ENCODE results near the gene PFKP.
"Not testable (repeated sequence)": the region's sequence is repeated elsewhere in the genome, so short reads cannot be mapped to it uniquely, and the experiment has no call there.

Gene PFKP

GRCh38 chr10:3100093-3100792, 32.9 kb downstream of the PFKP start:
- no peak for DNase-seq

GRCh38 chr10:3100856-3101640, 33.7 kb downstream of the PFKP start:
- no peak for DNase-seq

GRCh38 chr10:3102720-3103427, 35.5 kb downstream of the PFKP start:
- DNase-seq = no peak

- DNase-seq = no peak
Measured at GRCh38 chr10:3103646-3104045, 36.3 kb downstream of the PFKP start.

GRCh38 chr10:3104251-3104918, 37.0 kb downstream of the PFKP start:
- no peak for DNase-seq

GRCh38 chr10:3105166-3105565, 37.8 kb downstream of the PFKP start:
- DNase-seq = no peak

- DNase-seq = no peak
Measured at GRCh38 chr10:3105905-3106304, 38.6 kb downstream of the PFKP start.

- DNase-seq = not testable (repeated sequence)
Measured at GRCh38 chr10:3106328-3106727, 39.0 kb downstream of the PFKP start.

- DNase-seq = no peak
Measured at GRCh38 chr10:3106928-3107425, 39.6 kb downstream of the PFKP start.

GRCh38 chr10:3107426-3107961, 40.1 kb downstream of the PFKP start:
- no peak for DNase-seq

- no peak for DNase-seq
Measured at GRCh38 chr10:3108033-3108432, 40.7 kb downstream of the PFKP start.

GRCh38 chr10:3108575-3109105, 41.3 kb downstream of the PFKP start:
- DNase-seq = no peak

- DNase-seq = no peak
Measured at GRCh38 chr10:3109196-3109595, 41.8 kb downstream of the PFKP start.

- DNase-seq = no peak
Measured at GRCh38 chr10:3109633-3110032, 42.3 kb downstream of the PFKP start.

- no peak for DNase-seq
Measured at GRCh38 chr10:3110782-3111620, 43.7 kb downstream of the PFKP start.

GRCh38 chr10:3111621-3112163, 44.3 kb downstream of the PFKP start:
- DNase-seq = no peak

- DNase-seq = no peak
Measured at GRCh38 chr10:3113343-3113720, 46.0 kb downstream of the PFKP start.

- DNase-seq = no peak
Measured at GRCh38 chr10:3115685-3116084, 48.3 kb downstream of the PFKP start.

- no peak for DNase-seq
Measured at GRCh38 chr10:3116508-3117100, 49.3 kb downstream of the PFKP start.

- no peak for DNase-seq
Measured at GRCh38 chr10:3117486-3117885, 50.1 kb downstream of the PFKP start.

GRCh38 chr10:3118641-3119091, 51.3 kb downstream of the PFKP start:
- no peak for DNase-seq

All from NCI-H2171 treated with DMSO at 0.1 percent for 48 hours (cell line).